Measurements from ENCODE around the gene TVP23C.

The TVP23C gene

GRCh38 chr17:15494821-15495220, 68.5 kb downstream of the TVP23C start:
- no peak for DNase-seq

- DNase-seq = no peak
Observed at GRCh38 chr17:15493693-15494035, 69.6 kb downstream of the TVP23C start.

GRCh38 chr17:15492791-15493692, 70.2 kb downstream of the TVP23C start:
- DNase-seq = no peak

GRCh38 chr17:15492186-15492585, 71.1 kb downstream of the TVP23C start:
- DNase-seq = no peak

- no peak for DNase-seq
Observed at GRCh38 chr17:15490634-15491261, 72.5 kb downstream of the TVP23C start.

GRCh38 chr17:15488557-15488956, 74.7 kb downstream of the TVP23C start:
- DNase-seq = no peak

- no peak for DNase-seq
Observed at GRCh38 chr17:15485045-15485444, 78.2 kb downstream of the TVP23C start.

GRCh38 chr17:15483431-15483830, 79.9 kb downstream of the TVP23C start:
- no peak for DNase-seq

- no peak for DNase-seq
Observed at GRCh38 chr17:15482476-15482875, 80.8 kb downstream of the TVP23C start.

GRCh38 chr17:15481481-15481880, 81.8 kb downstream of the TVP23C start:
- no peak for DNase-seq

- DNase-seq = no peak
Observed at GRCh38 chr17:15480204-15480603, 83.1 kb downstream of the TVP23C start.

- DNase-seq = no peak
Observed at GRCh38 chr17:15479703-15480102, 83.6 kb downstream of the TVP23C start.

- DNase-seq = no peak
Observed at GRCh38 chr17:15478845-15479244, 84.4 kb downstream of the TVP23C start.

- no peak for DNase-seq
Observed at GRCh38 chr17:15475631-15476354, 87.5 kb downstream of the TVP23C start.

GRCh38 chr17:15472891-15473290, 90.4 kb downstream of the TVP23C start:
- DNase-seq = no peak

- DNase-seq = no peak
Observed at GRCh38 chr17:15470536-15470935, 92.7 kb downstream of the TVP23C start.

- no peak for DNase-seq
Observed at GRCh38 chr17:15469260-15469659, 94.0 kb downstream of the TVP23C start.

- DNase-seq = no peak
Observed at GRCh38 chr17:15468126-15468525, 95.2 kb downstream of the TVP23C start.

- DNase-seq = no peak
Observed at GRCh38 chr17:15467592-15467991, 95.7 kb downstream of the TVP23C start, which contains the start of gene CDRT4. TSS of gene CDRT4 (minus strand) at chr17:15467621. CDS start at chr17:15440238, 27,383 bp downstream.

- DNase-seq = no peak
Observed at GRCh38 chr17:15466131-15466530, 97.2 kb downstream of the TVP23C start.

GRCh38 chr17:15465045-15465701, 98.1 kb downstream of the TVP23C start:
- DNase-seq = no peak

GRCh38 chr17:15464231-15464985, 98.9 kb downstream of the TVP23C start:
- DNase-seq = no peak
